NCI-H2107 treated with DMSO at 0.1 percent for 48 hours (cell line): ENCODE measurements around the gene HOXD8.

ENCODE experiments used
- DNase-seq: peaks from one replicate; lab custom pipeline; 2025; ENCODE audit not compliant: unreplicated experiment; lab: John Stamatoyannopoulos, UW

The HOXD8 gene

GRCh38 chr2:176115883-176116813 lies 13.4 kb upstream of the HOXD8 start, which contains the start of gene HOXD10:
TSS of gene HOXD10 (plus strand) at chr2:176116778. CDS start at chr2:176116834, 56 bp downstream.
- DNase-seq = no peak

DNA sequence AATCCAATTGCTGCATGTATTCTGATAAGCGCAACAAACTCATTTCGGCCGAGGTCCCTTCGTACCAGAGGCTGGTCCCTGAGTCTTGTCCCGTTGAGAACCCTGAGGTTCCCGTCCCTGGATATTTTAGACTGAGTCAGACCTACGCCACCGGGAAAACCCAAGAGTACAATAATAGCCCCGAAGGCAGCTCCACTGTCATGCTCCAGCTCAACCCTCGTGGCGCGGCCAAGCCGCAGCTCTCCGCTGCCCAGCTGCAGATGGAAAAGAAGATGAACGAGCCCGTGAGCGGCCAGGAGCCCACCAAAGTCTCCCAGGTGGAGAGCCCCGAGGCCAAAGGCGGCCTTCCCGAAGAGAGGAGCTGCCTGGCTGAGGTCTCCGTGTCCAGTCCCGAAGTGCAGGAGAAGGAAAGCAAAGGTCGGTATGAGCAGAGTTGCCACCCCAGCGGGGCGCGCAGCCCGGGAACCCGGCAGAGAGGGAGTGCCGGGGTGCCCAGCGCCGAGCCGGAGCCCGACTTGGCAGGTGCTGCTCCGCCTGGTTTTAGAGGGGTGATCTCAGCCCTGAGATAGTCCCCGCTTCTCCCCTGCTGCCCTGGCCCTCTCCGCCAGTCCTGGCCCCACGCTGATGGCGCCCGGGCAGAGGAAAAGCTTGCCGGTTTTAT lies 12.2 kb upstream of the HOXD8 start:
- DNase-seq = no peak

DNA sequence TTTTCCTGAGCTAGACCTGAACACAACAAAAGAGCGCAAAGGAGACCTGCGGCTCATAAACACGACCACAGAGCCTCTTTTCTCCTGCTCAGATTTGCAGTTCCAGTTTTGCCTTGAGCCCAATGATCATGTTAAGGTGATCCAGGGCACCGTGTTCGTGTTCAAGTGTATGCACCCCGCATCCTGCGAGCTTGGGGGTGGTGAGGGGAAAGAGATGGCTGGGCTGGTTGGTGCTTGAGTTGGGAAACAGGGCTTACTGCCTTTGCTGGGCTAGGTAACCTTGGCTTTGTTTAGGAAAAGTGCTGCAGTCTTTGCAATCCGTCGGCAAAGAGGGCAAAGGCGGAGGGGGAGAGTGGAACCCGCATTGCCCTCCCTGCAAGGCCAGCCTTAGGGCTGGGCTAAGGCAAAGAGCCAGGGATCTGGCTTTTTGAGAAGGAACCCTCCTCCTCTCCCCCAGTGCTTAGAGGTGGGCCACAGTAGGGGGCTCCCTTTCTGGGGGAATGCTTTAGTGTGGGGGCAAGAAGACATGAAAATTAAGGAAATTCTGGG lies 11.6 kb upstream of the HOXD8 start:
- DNase-seq = no peak

DNA sequence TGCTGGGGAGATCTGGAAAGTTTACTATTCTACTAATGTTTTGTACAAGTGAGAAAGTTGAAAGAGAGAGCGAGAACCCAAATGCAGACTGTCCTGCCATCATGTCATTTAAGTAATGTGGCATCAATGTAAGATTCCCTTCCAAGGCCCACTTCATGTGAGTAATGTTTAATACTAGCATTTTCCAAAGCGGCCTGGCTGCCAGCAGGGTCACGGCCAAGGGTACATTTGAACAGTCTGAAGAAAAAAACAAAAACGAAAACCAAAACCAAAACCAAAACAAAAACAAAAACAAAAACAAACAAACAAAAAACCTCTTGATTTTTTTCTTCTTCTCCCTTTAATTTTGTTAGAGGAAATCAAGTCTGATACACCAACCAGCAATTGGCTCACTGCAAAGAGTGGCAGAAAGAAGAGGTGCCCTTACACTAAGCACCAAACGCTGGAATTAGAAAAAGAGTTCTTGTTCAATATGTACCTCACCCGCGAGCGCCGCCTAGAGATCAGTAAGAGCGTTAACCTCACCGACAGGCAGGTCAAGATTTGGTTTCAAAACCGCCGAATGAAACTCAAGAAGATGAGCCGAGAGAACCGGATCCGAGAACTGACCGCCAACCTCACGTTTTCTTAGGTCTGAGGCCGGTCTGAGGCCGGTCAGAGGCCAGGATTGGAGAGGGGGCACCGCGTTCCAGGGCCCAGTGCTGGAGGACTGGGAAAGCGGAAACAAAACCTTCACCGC lies 10.7 kb upstream of the HOXD8 start:
- peak; percentile 94 for DNase-seq

- no peak for DNase-seq
Measured at GRCh38 chr2:176120364-176121189, 8.9 kb upstream of the HOXD8 start.

- no peak for DNase-seq
Measured at GRCh38 chr2:176121190-176122051, 8.1 kb upstream of the HOXD8 start.

- DNase-seq = no peak
Measured at GRCh38 chr2:176122052-176122682, 7.3 kb upstream of the HOXD8 start.

DNA sequence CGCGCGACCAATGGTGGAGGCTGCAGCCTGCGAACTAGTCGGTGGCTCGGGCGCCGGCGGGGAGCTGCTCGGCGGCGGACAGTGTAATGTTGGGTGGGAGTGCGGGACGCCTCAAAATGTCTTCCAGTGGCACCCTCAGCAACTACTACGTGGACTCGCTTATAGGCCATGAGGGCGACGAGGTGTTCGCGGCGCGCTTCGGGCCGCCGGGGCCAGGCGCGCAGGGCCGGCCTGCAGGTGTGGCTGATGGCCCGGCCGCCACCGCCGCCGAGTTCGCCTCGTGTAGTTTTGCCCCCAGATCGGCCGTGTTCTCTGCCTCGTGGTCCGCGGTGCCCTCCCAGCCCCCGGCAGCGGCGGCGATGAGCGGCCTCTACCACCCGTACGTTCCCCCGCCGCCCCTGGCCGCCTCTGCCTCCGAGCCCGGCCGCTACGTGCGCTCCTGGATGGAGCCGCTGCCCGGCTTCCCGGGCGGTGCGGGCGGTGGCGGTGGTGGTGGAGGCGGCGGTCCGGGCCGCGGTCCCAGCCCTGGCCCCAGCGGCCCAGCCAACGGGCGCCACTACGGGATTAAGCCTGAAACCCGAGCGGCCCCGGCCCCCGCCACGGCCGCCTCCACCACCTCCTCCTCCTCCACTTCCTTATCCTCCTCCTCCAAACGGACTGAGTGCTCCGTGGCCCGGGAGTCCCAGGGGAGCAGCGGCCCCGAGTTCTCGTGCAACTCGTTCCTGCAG lies 6.7 kb upstream of the HOXD8 start, which contains the start of gene HOXD9:
Gene HOXD9, plus strand, starts transcription at position 37 of the 728 bp plus-strand sequence. Its CDS starts 50 bp downstream, at position 87.
- DNase-seq = no peak

DNA sequence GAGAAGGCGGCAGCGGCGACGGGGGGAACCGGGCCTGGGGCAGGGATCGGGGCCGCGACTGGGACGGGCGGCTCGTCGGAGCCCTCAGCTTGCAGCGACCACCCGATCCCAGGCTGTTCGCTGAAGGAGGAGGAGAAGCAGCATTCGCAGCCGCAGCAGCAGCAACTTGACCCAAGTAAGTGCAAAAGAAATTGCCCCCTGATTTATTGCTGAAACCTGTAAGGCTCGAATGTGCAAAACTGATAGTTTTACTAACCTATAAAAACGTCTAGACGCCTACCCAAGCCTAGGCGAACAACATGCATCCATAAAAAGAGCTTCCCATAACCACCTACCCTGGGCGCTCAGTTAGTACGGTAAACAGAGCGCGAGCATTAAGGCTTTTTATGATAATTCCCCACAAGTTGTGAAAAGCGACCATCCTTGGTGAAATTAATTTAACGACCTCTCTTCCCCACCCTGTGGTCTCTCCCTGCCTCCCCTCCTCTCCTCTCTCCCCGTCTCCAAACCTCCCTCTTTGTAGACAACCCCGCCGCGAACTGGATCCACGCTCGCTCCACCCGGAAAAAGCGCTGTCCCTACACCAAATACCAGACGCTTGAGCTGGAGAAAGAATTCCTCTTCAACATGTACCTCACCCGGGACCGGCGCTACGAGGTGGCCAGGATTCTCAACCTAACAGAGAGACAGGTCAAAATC lies 5.9 kb upstream of the HOXD8 start:
- DNase-seq = no peak

DNA sequence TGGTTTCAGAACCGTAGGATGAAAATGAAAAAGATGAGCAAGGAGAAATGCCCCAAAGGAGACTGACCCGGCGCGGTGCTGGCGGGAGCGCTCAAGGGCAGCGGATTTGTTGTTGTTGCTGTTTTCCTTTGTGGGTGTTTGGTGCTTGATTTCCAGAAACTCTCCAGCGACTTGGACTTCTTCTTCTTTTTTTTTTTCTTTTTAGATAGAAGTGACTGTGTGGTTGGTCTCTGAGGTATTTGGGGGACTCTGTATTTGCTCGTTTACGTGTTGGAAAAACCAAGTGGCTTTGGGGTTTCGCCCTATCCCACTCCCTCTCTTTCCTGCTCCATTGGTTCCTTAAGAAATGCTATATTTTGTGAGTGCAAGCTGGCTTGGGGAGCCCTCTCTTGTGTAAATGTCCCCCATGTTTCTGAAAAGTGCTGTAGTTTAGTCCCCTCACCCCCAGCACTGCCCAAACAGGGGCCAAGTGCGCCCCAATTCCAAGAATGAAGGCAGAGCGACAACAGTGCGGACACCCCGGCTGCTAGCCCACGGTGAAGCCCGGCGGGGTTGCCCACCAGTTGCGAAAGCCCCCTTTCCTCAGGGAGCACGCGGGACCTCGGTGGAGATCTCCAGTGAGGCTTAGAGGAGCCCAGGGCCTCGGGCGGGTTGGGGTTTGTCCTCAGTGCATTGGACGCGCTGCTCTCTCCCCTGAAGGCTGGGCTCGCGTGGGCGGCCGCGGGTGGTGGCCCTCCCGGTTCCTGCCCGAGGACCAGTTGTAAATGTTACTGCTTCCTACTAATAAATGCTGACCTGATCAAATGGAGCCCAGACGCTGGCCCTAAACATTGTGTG lies 5.2 kb upstream of the HOXD8 start:
- no peak for DNase-seq

DNA sequence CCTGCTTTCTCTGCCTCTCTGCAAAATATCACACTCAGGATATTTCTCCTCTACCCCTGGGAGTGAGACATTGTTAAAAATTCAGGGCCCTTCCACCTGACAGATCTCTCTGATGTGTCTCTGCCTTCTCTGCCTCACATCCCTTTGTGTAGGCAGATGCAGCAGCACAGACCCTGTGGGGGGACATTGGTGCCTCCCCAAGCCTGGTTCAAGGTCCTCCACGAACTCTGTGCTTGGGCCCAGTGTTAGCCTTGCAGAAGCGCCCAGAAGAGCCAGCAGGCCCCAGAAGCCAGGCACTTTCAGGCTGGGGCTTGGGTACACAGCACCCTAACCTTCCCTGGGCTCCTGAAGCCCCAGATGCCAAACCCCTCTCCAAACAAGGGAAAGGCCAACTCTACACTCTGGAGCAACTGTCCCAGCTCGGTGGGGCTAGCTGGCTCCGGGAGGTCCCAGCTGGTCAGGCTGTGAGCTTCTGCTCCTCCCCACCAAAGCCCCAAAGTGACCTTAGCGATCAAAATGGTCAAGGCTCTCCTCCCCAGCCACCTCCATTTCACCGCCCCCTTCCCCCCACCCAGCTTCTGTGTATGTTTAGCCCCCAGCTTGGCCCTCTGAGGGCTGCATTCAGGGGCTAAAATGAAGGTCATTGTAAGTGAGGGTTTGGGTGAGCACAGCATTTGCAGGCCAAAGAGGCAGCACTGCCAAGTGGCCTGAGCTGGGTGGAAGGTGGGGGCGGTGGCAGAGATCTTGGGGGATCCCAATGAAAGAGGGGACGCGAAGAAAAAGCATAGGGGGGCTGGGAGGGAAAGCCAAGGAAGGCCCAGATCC lies 4.3 kb upstream of the HOXD8 start:
- no peak for DNase-seq

- DNase-seq = no peak
Measured at GRCh38 chr2:176125772-176126054, 3.8 kb upstream of the HOXD8 start.

DNA sequence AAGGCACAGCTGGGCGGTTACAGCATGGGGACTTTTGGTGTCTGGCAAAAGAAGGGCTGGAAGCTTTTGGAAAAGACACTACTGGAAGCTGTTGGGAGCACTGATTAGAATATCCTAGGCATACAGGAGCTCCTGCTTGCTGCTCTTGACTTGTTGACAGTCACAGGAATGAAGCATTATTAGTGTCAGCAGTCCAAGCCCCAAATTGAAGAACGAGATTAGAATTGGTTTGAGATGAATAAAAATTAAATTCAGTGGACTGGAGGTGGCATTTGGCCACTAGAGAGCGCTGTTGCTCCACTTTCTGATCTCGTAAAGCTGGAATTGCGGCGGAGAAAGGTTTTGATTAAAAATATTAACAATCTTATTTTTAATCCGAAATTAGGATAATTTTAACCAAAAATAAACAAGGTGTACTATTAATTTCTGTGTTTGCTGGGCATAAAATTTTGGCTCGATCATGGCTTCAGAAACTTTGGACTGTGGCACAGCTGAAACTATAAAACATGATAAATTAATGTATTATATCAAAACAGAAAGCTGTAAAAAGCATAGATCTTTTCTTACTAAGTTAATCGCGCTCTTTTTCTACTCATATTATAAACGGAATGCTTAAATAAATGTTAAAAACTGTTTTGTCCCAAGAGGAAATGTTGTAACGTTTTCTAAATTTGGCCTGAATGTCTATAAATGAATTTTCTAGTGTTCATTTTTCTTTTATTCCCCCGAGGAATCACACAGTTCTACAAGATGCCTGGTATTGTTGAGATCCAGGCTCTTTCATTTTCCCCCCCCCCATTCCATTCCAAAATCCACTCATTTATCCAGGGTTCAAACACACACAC lies 2.4 kb upstream of the HOXD8 start:
- no peak for DNase-seq

- DNase-seq = no peak
Measured at GRCh38 chr2:176127774-176128072, 1.8 kb upstream of the HOXD8 start.
